Esophagus muscularis mucosa (tissue), 4 donors: ENCODE measurements around the gene TLR6. TPM values are rescaled to one million over a fixed set of nuclear protein-coding genes. Genes with fewer than 3 reads are reported as not detected.

Experiments
- DNase-seq: peaks from one replicate; pipeline ENCODE4 v3.0.0-alpha.2; 2017; ENCODE audit errors: extremely low spot score
- H3K27ac ChIP-seq, 4 donors: fragments of 200-600 bp; sonication (generic); replicated peaks in 1 of 4; 1 replicate in 3 of 4; 2 replicates in 1 of 4; pipeline ENCODE4 v1.5.1; 2016 to 2019; ENCODE audit warnings: mild to moderate bottlenecking in 1 of 4
- H3K27me3 ChIP-seq, 4 donors: fragments of 200-600 bp; sonication (generic); one replicate each; pipeline versions ENCODE4 v1.5.1 to v1.6.0; 2016 to 2019
- H3K36me3 ChIP-seq, 4 donors: fragments of 200-600 bp; sonication (generic); one replicate each; pipeline ENCODE4 v1.5.1; 2016 to 2019
- H3K4me1 ChIP-seq, 4 donors: fragments of 200-600 bp; sonication (generic); one replicate each; pipeline ENCODE4 v1.5.1; 2016 to 2019
- H3K4me3 ChIP-seq, 4 donors: fragments of 200-600 bp; sonication (generic); 1 replicate in 2 of 4; 2 replicates in 2 of 4; pipeline ENCODE4 v1.5.1; 2016 to 2019; ENCODE audit warnings: mild to moderate bottlenecking in 4 of 4, moderate library complexity in 1 of 4
- H3K9me3 ChIP-seq, 4 donors: fragments of 200-600 bp; sonication (generic); 1 replicate in 3 of 4; 2 replicates in 1 of 4; pipeline ENCODE4 v1.5.1; 2016 to 2019
- EP300 ChIP-seq: sonication (generic); formaldehyde crosslinking; IDR thresholded peaks from one replicate; pipeline ENCODE4 v1.6.1; 2017; ENCODE audit warnings: antibody characterized with exemption
- POLR2A ChIP-seq: fragments of 450-650 bp; IDR thresholded peaks from one replicate; pipeline ENCODE4 v1.6.1; 2017; ENCODE audit warnings: antibody characterized with exemption, moderate library complexity, mild to moderate bottlenecking, low read depth
- POLR2AphosphoS5 ChIP-seq, 2 donors: sonication (generic); formaldehyde crosslinking; IDR thresholded peaks; one replicate each; pipeline ENCODE4 v1.6.1; 2017; ENCODE audit warnings: antibody characterized with exemption in 2 of 2
- WGBS: methylation state at CpG from one replicate; pipeline ENCODE4 v1.1.5; 2018; 5-methylcytosine and 5-hydroxymethylcytosine counted together
- intact Hi-C: fragments of 100-400 bp; cut with DNase I; formaldehyde crosslinking; loops from one replicate; pipeline ENCODE4 v1.15.1; 2023
- total RNA-seq, 4 donors: library from RNA; depleted of rRNA; stranded (reverse); fragments of >200 nt; gene quantifications; one replicate each; pipeline versions ENCODE4 v1.1.0 to v1.2.1, GENCODE V29; 2016
- TF ChIP-seq, protein P1 (sequence below), 3 experiments: fragments of 200-600 bp in 2 of 3; fragments of 450-650 bp in 1 of 3; sonication (generic) in 2 of 3; IDR thresholded peaks; one replicate each; pipeline ENCODE4 v1.5.1; 2017 to 2019; ENCODE audit warnings: antibody characterized with exemption in 3 of 3, mild to moderate bottlenecking in 2 of 3, moderate library complexity in 1 of 3

Gene TLR6
- total RNA-seq, 4 donors from 2014 or later = 1.1 to 1.8 (median 1.7) TPM

DNA sequence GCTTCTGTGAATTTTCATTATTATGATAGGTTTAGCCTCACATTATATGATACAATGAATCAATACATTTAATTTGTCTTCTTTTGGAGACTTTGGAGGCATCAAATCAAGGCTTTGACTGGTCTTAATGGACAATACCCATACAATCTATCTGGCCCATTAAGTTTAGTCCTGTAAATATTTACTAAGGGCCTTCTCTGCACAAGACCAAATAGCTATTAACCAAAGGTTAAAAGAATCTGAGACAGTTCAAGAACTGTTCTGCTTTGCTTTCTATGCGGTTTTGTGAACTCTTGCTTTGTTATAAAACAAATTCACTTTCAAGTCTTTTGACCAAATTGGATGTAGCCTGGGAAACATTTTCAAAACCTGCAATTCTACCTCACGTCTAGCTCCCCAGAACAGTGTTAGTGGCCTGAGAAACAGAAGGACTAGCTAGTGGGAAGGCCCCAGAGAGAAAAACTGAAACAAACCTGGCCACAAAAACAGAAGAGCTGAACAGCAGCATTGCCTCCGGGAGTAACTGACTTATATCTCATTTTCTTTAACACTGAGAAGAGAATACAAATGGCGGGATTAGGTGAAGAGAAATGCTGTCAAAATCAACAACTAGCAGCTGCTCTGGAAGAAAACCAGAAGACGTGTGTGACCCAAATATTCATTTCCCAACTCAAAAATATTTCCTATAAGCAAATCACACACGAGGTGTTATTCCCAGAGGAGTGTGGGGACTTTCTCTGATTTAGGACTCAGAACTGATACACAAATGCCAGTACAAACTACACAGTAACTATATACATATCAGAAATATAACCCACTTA, 52.6 kb downstream of the TLR6 start:
- H3K27me3 ChIP-seq = no peaks in the 10 kb centered on the region
- intact Hi-C loops = no loop called here
- WGBS = 15% methylated on average over 6 of the region's 6 CpGs
- DNase-seq = no peak
- TF ChIP-seq POLR2A = no peak
- TF ChIP-seq EP300 = no peak
- TF ChIP-seq, protein P1, sequence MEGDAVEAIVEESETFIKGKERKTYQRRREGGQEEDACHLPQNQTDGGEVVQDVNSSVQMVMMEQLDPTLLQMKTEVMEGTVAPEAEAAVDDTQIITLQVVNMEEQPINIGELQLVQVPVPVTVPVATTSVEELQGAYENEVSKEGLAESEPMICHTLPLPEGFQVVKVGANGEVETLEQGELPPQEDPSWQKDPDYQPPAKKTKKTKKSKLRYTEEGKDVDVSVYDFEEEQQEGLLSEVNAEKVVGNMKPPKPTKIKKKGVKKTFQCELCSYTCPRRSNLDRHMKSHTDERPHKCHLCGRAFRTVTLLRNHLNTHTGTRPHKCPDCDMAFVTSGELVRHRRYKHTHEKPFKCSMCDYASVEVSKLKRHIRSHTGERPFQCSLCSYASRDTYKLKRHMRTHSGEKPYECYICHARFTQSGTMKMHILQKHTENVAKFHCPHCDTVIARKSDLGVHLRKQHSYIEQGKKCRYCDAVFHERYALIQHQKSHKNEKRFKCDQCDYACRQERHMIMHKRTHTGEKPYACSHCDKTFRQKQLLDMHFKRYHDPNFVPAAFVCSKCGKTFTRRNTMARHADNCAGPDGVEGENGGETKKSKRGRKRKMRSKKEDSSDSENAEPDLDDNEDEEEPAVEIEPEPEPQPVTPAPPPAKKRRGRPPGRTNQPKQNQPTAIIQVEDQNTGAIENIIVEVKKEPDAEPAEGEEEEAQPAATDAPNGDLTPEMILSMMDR (IDR thresholded peaks at IDR 0.05) = no peak
- TF ChIP-seq POLR2AphosphoS5 (IDR thresholded peaks at IDR 0.05) = no peak
- peaks cover 0 to 5% (median 0%) of the 10 kb centered on the region in 4 donors for H3K9me3 ChIP-seq
- peak overlapping the region; percentile 34 to 50 (median 46) for H3K4me3 ChIP-seq
- H3K36me3 ChIP-seq = peaks cover 3 to 25% (median 9%) of the 10 kb centered on the region in 4 donors
- peaks cover 3 to 33% (median 22%) of the 10 kb centered on the region in 4 donors for H3K4me1 ChIP-seq
- H3K27ac ChIP-seq = peak overlapping the region; percentile 60 to 68 (median 65)

DNA sequence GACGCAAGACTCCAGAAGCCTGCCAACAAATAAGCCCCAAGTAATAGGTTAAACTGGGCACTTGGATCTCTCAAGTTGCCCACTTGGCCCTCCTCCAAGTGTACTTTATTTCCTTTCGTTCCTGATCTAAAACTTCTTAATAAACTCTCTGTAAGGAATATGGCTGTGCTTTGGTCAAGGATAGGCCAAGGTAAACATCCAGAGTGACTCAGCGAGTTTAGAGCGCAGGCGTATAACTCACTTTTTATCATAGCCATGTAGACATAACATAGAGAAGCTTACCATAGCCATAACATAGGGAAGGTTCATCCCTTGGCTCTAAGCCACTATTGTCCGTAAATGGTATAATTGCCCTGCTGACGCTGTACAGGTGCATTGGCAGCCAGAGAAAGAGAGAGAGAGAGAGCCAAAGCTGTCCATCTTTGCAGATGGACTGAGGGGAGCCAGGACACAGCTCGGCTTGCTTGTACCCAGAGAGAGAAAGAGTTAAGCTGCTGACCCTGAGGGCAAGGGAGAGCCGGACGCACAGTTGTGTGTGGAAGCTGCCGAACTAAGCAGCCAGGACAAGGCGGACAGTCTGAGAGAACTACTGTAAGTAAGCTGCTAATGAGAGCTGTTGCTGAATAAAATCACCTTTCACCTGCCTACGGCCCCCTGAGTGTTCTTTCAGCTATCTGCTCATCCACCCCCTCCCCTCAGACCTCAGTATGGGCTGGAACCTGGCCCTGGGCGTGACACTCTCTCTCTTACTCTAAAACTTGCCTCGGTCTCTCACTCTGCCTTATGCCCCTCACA, 53.9 kb downstream of the TLR6 start:
- intact Hi-C loops = no loop called here
- DNase-seq = no peak
- Histone ChIP-seq H3K36me3 (peaks cover 12 to 35% (median 19%) of the 10 kb centered on the region in 4 donors), H3K9me3 (peaks cover 0 to 5% (median 0%) of the 10 kb centered on the region in 4 donors), H3K27ac (no peak overlapping the region), H3K4me3 (peak overlapping the region in 2 of 4 donors; percentile 15 to 36), H3K4me1 (peaks cover 3 to 33% (median 22%) of the 10 kb centered on the region in 4 donors), H3K27me3 (no peaks in the 10 kb centered on the region)
- TF ChIP-seq, protein P1 (IDR thresholded peaks at IDR 0.05) = no peak
- TF ChIP-seq POLR2A (no peak), POLR2AphosphoS5 (IDR thresholded peaks at IDR 0.05) (no peak), EP300 (no peak)
- 87% methylated on average over 15 of the region's 15 CpGs for WGBS

DNA sequence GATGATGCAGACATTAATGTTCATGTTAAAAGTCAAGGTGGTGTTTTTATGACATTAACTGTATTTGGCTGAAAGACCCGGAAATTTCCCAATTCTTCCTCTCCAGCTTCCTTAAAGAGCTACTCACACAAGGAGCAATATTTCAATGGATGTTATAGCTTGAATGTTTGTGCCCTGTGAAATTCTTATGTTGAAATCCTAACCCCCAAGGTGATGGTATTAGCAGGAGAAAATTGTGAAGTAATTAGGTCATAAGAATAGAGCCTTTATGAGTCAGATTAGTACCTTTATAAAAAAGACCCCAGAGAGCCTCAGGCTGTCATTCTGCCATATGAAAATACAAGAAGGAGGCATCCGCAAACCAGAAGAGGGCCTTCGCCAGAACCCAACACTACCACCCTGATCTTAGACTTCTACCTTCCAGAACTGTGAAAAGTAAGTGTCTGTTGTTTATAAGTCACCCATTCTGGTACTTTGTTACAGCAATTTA, 55.6 kb downstream of the TLR6 start:
- no peak for DNase-seq
- Histone ChIP-seq H3K36me3 (peaks cover 12 to 35% (median 20%) of the 10 kb centered on the region in 4 donors), H3K27me3 (no peaks in the 10 kb centered on the region), H3K4me1 (peaks cover 3 to 31% (median 22%) of the 10 kb centered on the region in 4 donors), H3K9me3 (peaks cover 0 to 5% (median 2%) of the 10 kb centered on the region in 4 donors), H3K27ac (no peak overlapping the region), H3K4me3 (no peak overlapping the region)
- WGBS = 96% methylated on average over 3 of the region's 3 CpGs
- TF ChIP-seq, protein P1 (IDR thresholded peaks at IDR 0.05) = no peak
- TF ChIP-seq EP300 = no peak
- TF ChIP-seq POLR2AphosphoS5 (IDR thresholded peaks at IDR 0.05) = no peak
- no peak for TF ChIP-seq POLR2A
- intact Hi-C loops = no loop called here

DNA sequence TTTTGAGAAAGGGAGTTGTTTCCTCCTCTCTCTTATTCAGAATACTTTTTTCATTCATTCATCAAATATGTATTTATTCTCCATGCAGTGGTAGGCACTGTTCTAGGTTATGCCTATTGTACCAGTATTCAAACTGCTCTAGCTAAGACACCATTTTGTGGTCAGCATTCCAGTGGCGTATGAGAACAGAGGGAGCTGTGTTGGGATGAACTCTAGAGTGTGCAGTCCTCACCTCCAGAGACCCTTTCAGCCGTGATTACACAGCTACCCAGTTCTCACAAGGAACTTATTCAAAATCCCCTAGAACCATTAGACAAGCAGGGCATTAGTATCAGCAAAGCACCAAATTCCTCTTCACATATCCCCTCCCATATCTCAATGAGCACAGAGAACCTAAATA, 56.3 kb downstream of the TLR6 start:
- peaks cover 0 to 25% (median 17%) of the 10 kb centered on the region in 4 donors for H3K4me1 ChIP-seq
- peaks cover 12 to 35% (median 20%) of the 10 kb centered on the region in 4 donors for H3K36me3 ChIP-seq
- peaks cover 0 to 10% (median 3%) of the 10 kb centered on the region in 4 donors for H3K9me3 ChIP-seq
- DNase-seq = no peak
- H3K4me3 ChIP-seq = no peak overlapping the region
- no peaks in the 10 kb centered on the region for H3K27me3 ChIP-seq
- intact Hi-C loops = no loop called here
- no peak for TF ChIP-seq EP300
- 53% methylated on average over 2 of the region's 2 CpGs for WGBS
- H3K27ac ChIP-seq = no peak overlapping the region

DNA sequence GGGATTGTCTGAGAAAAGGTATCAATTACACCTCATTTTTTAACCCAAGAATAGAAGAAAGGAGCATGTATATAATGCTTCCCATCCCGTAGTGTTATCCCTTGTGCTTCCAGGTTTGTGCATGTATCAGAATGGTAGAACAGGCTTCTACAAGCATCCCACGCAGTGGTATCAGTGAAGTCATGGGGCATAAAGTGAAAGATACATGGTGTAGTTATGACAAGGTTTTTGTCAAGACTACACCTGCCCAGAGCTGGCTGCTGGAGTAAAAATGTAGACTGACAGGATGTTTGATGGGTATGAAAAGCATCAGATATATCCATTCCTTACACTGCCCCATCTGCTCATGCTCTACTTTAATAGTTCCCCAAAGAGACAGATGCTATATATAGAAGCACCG, 61.5 kb downstream of the TLR6 start:
- whole genome bisulfite sequencing = 89% methylated on average over 3 of the region's 3 CpGs
- no peak overlapping the region for H3K4me3 ChIP-seq

More for the DNA sequence above, 61.5 kb downstream of the TLR6 start:
- Histone ChIP-seq H3K27ac (no peak overlapping the region), H3K36me3 (peaks cover 12 to 21% (median 18%) of the 10 kb centered on the region in 4 donors), H3K4me1 (no peaks in the 10 kb centered on the region), H3K27me3 (no peaks in the 10 kb centered on the region), H3K9me3 (peaks cover 0 to 10% (median 3%) of the 10 kb centered on the region in 4 donors)
- no peak for DNase-seq
- intact Hi-C loops = no loop called here
- TF ChIP-seq POLR2A (no peak), EP300 (no peak)
- TF ChIP-seq, protein P1 (IDR thresholded peaks at IDR 0.05) = no peak
